H9 (cell line): ENCODE measurements around the gene IL36RN. TPM values are rescaled to one million over a fixed set of nuclear protein-coding genes. Genes with fewer than 3 reads are reported as not detected.

ENCODE experiments used
- DNase-seq: peaks from one replicate; pipeline ENCODE4 v3.0.0-alpha.2; 2017
- H2AFZ ChIP-seq: one replicate; pipeline ENCODE4 v1.6.1; 2013; ENCODE audit warnings: mild to moderate bottlenecking, low read length, control low read depth, moderate library complexity
- H2AK5ac ChIP-seq: 2 replicates; pipeline ENCODE4 v1.6.1; 2013; ENCODE audit warnings: low read length, control low read depth, mixed read lengths; ENCODE audit not compliant: insufficient read length
- H2BK120ac ChIP-seq: one replicate; pipeline ENCODE4 v1.6.1; 2013; ENCODE audit warnings: low read depth, mild to moderate bottlenecking, low read length, control low read depth, inconsistent platforms; ENCODE audit not compliant: poor library complexity, severe bottlenecking
- H2BK12ac ChIP-seq: 2 replicates; pipeline ENCODE4 v1.6.1; 2013; ENCODE audit warnings: low read length, control low read depth, mixed read lengths, low read depth; ENCODE audit not compliant: insufficient read length
- H2BK15ac ChIP-seq: 2 replicates; pipeline ENCODE4 v1.6.1; 2013; ENCODE audit warnings: low read depth, low read length, control low read depth
- H2BK20ac ChIP-seq: one replicate; pipeline ENCODE4 v1.6.1; 2013; ENCODE audit warnings: low read depth, mild to moderate bottlenecking, low read length, control low read depth, inconsistent platforms; ENCODE audit not compliant: poor library complexity, severe bottlenecking
- H2BK5ac ChIP-seq: 2 replicates; pipeline ENCODE4 v1.6.1; 2013; ENCODE audit warnings: low read length, control low read depth, mixed read lengths; ENCODE audit not compliant: insufficient read length
- H3K14ac ChIP-seq: 2 replicates; pipeline ENCODE4 v1.6.1; 2013; ENCODE audit warnings: low read length, control low read depth; ENCODE audit not compliant: insufficient read depth
- H3K18ac ChIP-seq: 2 replicates; pipeline ENCODE4 v1.6.1; 2013; ENCODE audit warnings: low read depth, mild to moderate bottlenecking, mixed read lengths, low read length, control low read depth; ENCODE audit not compliant: insufficient read length
- H3K23ac ChIP-seq: 2 replicates; pipeline ENCODE4 v1.6.1; 2013; ENCODE audit warnings: low read length, control low read depth, mixed read lengths, low read depth; ENCODE audit not compliant: insufficient read length
- H3K23me2 ChIP-seq: 2 replicates; pipeline ENCODE4 v1.6.1; 2013; ENCODE audit warnings: low read depth, mild to moderate bottlenecking, mixed read lengths, low read length, control low read depth; ENCODE audit not compliant: insufficient read length, poor library complexity, severe bottlenecking
- H3K27ac ChIP-seq: 2 replicates; pipeline ENCODE4 v1.5.1; 2013; ENCODE audit warnings: low read length, control low read depth, mixed read lengths, low read depth; ENCODE audit not compliant: insufficient read length
- H3K27me3 ChIP-seq: 2 replicates; pipeline ENCODE4 v1.6.1; 2013; ENCODE audit warnings: low read length, control low read depth, inconsistent platforms; ENCODE audit not compliant: insufficient read depth
- H3K4ac ChIP-seq: 2 replicates; pipeline ENCODE4 v1.6.1; 2013; ENCODE audit warnings: low read depth, mild to moderate bottlenecking, control low read depth, inconsistent platforms, low read length, moderate library complexity
- H3K4me1 ChIP-seq: 2 replicates; pipeline ENCODE4 v1.6.1; 2013; ENCODE audit warnings: low read length, control low read depth, inconsistent platforms; ENCODE audit not compliant: insufficient read depth
- H3K4me2 ChIP-seq: 2 replicates; pipeline ENCODE4 v1.6.1; 2013; ENCODE audit warnings: low read length, control low read depth, mixed read lengths; ENCODE audit not compliant: insufficient read length, insufficient read depth
- H3K56ac ChIP-seq: 2 replicates; pipeline ENCODE4 v1.6.1; 2013; ENCODE audit warnings: low read depth, mild to moderate bottlenecking, mixed read lengths, low read length, control low read depth; ENCODE audit not compliant: insufficient read length
- H3K79me1 ChIP-seq: 2 replicates; pipeline ENCODE4 v1.6.1; 2013; ENCODE audit warnings: low read depth, mild to moderate bottlenecking, moderate library complexity, low read length, control low read depth, inconsistent platforms; ENCODE audit not compliant: insufficient read depth, poor library complexity, severe bottlenecking
- H3K79me2 ChIP-seq: 2 replicates; pipeline ENCODE4 v1.6.1; 2013; ENCODE audit warnings: low read length, control low read depth, inconsistent platforms; ENCODE audit not compliant: insufficient read depth
- H3K9ac ChIP-seq: 2 replicates; pipeline ENCODE4 v1.6.1; 2013; ENCODE audit warnings: low read length, control low read depth, mixed read lengths; ENCODE audit not compliant: insufficient read length; ENCODE audit errors: extremely low read depth
- H3K9me3 ChIP-seq: one replicate; pipeline ENCODE4 v1.6.1; 2013; ENCODE audit warnings: low read depth, low read length, inconsistent platforms; ENCODE audit not compliant: control insufficient read depth
- H3T11ph ChIP-seq: one replicate; pipeline ENCODE4 v1.6.1; 2013; ENCODE audit warnings: mild to moderate bottlenecking, low read length, control low read depth, inconsistent platforms
- H4K20me1 ChIP-seq: one replicate; pipeline ENCODE4 v1.6.1; 2013; ENCODE audit not compliant: control insufficient read depth, insufficient read length, insufficient read depth
- H4K5ac ChIP-seq: 2 replicates; pipeline ENCODE4 v1.6.1; 2013; ENCODE audit warnings: low read depth, mild to moderate bottlenecking, mixed read lengths, low read length, control low read depth; ENCODE audit not compliant: insufficient read length
- H4K8ac ChIP-seq: replicated peaks from 2 replicates; pipeline ENCODE4 v1.6.1; 2013; ENCODE audit warnings: low read length, control low read depth, mixed read lengths, low read depth; ENCODE audit not compliant: insufficient read length
- H4K91ac ChIP-seq: 2 replicates; pipeline ENCODE4 v1.6.1; 2013; ENCODE audit warnings: low read depth, mild to moderate bottlenecking, moderate library complexity, mixed read lengths, low read length, control low read depth; ENCODE audit not compliant: insufficient read length
- H3K27ac Mint-ChIP-seq, 3 experiments: 2 replicates in 2 of 3; 3 replicates in 1 of 3; pipeline ENCODE4 v1.8.0; 2020 to 2021; ENCODE audit warnings: mixed read lengths in 3 of 3, mild to moderate bottlenecking in 1 of 3, moderate library complexity in 1 of 3
- H3K27me3 Mint-ChIP-seq: 2 replicates; pipeline ENCODE4 v1.8.0; 2021; ENCODE audit warnings: low read depth, mild to moderate bottlenecking, moderate library complexity, mixed read lengths
- H3K36me3 Mint-ChIP-seq, 3 experiments: 2 replicates in 2 of 3; 3 replicates in 1 of 3; pipeline ENCODE4 v1.8.0; 2020 to 2021; ENCODE audit warnings: low read depth in 3 of 3, mixed read lengths in 3 of 3; ENCODE audit not compliant: insufficient read depth in 1 of 3
- H3K4me1 Mint-ChIP-seq, 2 experiments: 2 replicates each; pipeline ENCODE4 v1.8.0; 2020; ENCODE audit warnings: mixed read lengths in 2 of 2
- H3K4me3 Mint-ChIP-seq, 2 experiments: 2 replicates in 1 of 2; 3 replicates in 1 of 2; pipeline ENCODE4 v1.8.0; 2020 to 2021; ENCODE audit warnings: mild to moderate bottlenecking in 2 of 2, mixed read lengths in 2 of 2, moderate library complexity in 1 of 2
- H3K9me3 Mint-ChIP-seq, 2 experiments: 2 replicates in 1 of 2; 3 replicates in 1 of 2; pipeline ENCODE4 v1.8.0; 2020; ENCODE audit warnings: mild to moderate bottlenecking in 2 of 2, mixed read lengths in 2 of 2, moderate library complexity in 1 of 2
- CTCF ChIP-seq: fragments of 200-600 bp; sonication (generic); conservative IDR thresholded peaks from 3 replicates; pipeline ENCODE4 v1.8.0; 2021; ENCODE audit warnings: antibody characterized with exemption, mild to moderate bottlenecking
- WGBS: extraction: QIAGEN DNeasy Blood & Tissue Kit; methylation state at CpG from one replicate; pipeline ENCODE4 v1.1.7; 2013; ENCODE audit warnings: missing lambda C conversion rate, low lambda C conversion rate, mixed read lengths; ENCODE audit not compliant: insufficient read length; ENCODE audit errors: extremely low coverage; 5-methylcytosine and 5-hydroxymethylcytosine counted together
- total RNA-seq: library from RNA; stranded (reverse); gene quantifications from 2 replicates; pipeline ENCODE4 v1.2.1, GENCODE V29; 2021

IL36RN gene
- total RNA-seq, 1 experiment from 2014 or later, result not detected

- H3K14ac ChIP-seq, result no peak overlapping the region
- H3T11ph ChIP-seq, result no peak overlapping the region
- Mint-ChIP-seq H3K4me3 (no peak overlapping the region), H3K27me3 (peaks cover 83% of the 10 kb centered on the region), H3K9me3 (peaks cover 11 to 42% of the 10 kb centered on the region in 2 experiments; a peak in 4 of 5 replicates), H3K27ac (no peak overlapping the region), H3K4me1 (no peaks in the 10 kb centered on the region), H3K36me3 (peaks cover 0 to 2% (median 0%) of the 10 kb centered on the region in 3 experiments; a peak in 2 of 7 replicates)
- no peak overlapping the region for H3K56ac ChIP-seq
- H4K91ac ChIP-seq, result no peak overlapping the region
- H3K27me3 ChIP-seq, result peaks cover 2% of the 10 kb centered on the region; the same call in 1 of the 2 replicates
- TF ChIP-seq CTCF, result no peak
- H2AK5ac ChIP-seq, result no peak overlapping the region
- no peaks in the 10 kb centered on the region for H4K20me1 ChIP-seq
- no peak overlapping the region for H2BK5ac ChIP-seq
- no peak overlapping the region for H2BK12ac ChIP-seq
- no peak overlapping the region for H4K8ac ChIP-seq
- H2AFZ ChIP-seq, result no peak overlapping the region
- H3K79me2 ChIP-seq, result no peaks in the 10 kb centered on the region
- no peaks in the 10 kb centered on the region for H3K79me1 ChIP-seq
- no peaks in the 10 kb centered on the region for H3K4me1 ChIP-seq
- H4K5ac ChIP-seq, result no peak overlapping the region
- no peak overlapping the region for H3K4ac ChIP-seq
- no peak for DNase-seq
- H3K9me3 ChIP-seq, result no peaks in the 10 kb centered on the region
- no peak overlapping the region for H3K9ac ChIP-seq
- no peak overlapping the region for H3K4me2 ChIP-seq
- no peaks in the 10 kb centered on the region for H3K23me2 ChIP-seq
- H3K18ac ChIP-seq, result no peak overlapping the region
- no peak overlapping the region for H3K23ac ChIP-seq
- no CpG with 5 or more reads among the region's 1 CpG for WGBS
- H2BK120ac ChIP-seq, result no peak overlapping the region
- no peak overlapping the region for H3K27ac ChIP-seq
- peak overlapping the region; percentile 62 for H2BK20ac ChIP-seq
- no peak overlapping the region for H2BK15ac ChIP-seq
Observed at GRCh38 chr2:113064898-113065297, 5.9 kb downstream of the IL36RN start.
